Measurements from ENCODE around the gene ADIPOQ.
"Not testable (repeated sequence)": the region's sequence is repeated elsewhere in the genome, so short reads cannot be mapped to it uniquely, and the experiment has no call there.

GRCh38 chr3:186811313-186811712 lies 31.2 kb upstream of the ADIPOQ start:
- TF ChIP-seq, protein P1, sequence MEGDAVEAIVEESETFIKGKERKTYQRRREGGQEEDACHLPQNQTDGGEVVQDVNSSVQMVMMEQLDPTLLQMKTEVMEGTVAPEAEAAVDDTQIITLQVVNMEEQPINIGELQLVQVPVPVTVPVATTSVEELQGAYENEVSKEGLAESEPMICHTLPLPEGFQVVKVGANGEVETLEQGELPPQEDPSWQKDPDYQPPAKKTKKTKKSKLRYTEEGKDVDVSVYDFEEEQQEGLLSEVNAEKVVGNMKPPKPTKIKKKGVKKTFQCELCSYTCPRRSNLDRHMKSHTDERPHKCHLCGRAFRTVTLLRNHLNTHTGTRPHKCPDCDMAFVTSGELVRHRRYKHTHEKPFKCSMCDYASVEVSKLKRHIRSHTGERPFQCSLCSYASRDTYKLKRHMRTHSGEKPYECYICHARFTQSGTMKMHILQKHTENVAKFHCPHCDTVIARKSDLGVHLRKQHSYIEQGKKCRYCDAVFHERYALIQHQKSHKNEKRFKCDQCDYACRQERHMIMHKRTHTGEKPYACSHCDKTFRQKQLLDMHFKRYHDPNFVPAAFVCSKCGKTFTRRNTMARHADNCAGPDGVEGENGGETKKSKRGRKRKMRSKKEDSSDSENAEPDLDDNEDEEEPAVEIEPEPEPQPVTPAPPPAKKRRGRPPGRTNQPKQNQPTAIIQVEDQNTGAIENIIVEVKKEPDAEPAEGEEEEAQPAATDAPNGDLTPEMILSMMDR (IDR thresholded peaks at IDR 0.05) = not testable (repeated sequence)
- not testable (repeated sequence) for TF ChIP-seq POLR2A (IDR thresholded peaks at IDR 0.05)
